ENCODE data around the gene DENND4C.

DNA sequence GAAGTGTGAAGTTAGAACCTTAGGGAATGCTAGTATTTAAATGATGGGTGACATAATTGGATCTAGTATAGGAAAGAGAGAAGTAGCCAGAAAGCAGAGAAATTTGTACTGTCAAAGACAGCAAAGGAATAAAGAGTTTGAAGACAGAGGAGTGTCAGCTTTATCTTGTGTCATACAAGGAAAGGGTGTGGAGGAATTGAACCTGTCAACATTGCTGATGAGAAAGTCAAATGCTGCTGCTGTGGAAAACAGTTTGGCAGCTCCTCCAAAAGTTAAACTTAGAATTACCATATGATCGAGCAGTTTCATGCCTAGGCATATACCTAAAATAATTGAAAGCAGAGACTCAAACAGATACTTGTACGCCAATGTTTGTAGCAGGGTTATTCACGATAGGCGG lies 63.7 kb downstream of the DENND4C start:
- TF ChIP-seq ZNF121 (tag by site-specific recombination; IDR thresholded peaks at IDR 0.05) (no peak), ZNF521 (tag by site-specific recombination; IDR thresholded peaks at IDR 0.05) (no peak), ZNF530 (tag by site-specific recombination; IDR thresholded peaks at IDR 0.05; ENCODE audit: low read depth) (no peak), ZFHX2 (tag by site-specific recombination; conservative IDR thresholded peaks at IDR 0.05) (no peak), ZNF302 (tag by site-specific recombination; IDR thresholded peaks at IDR 0.05; ENCODE audit: low read depth) (no peak), ZNF670 (tag by site-specific recombination; IDR thresholded peaks at IDR 0.05; ENCODE audit: low read depth) (no peak), ZNF202 (tag by site-specific recombination; IDR thresholded peaks at IDR 0.05; ENCODE audit: borderline replicate concordance) (no peak), GLIS2 (tag by site-specific recombination; IDR thresholded peaks at IDR 0.05) (no peak), ZFP3 (tag by site-specific recombination; IDR thresholded peaks at IDR 0.05; ENCODE audit: low read depth) (no peak)
- TF ChIP-seq, protein P1, sequence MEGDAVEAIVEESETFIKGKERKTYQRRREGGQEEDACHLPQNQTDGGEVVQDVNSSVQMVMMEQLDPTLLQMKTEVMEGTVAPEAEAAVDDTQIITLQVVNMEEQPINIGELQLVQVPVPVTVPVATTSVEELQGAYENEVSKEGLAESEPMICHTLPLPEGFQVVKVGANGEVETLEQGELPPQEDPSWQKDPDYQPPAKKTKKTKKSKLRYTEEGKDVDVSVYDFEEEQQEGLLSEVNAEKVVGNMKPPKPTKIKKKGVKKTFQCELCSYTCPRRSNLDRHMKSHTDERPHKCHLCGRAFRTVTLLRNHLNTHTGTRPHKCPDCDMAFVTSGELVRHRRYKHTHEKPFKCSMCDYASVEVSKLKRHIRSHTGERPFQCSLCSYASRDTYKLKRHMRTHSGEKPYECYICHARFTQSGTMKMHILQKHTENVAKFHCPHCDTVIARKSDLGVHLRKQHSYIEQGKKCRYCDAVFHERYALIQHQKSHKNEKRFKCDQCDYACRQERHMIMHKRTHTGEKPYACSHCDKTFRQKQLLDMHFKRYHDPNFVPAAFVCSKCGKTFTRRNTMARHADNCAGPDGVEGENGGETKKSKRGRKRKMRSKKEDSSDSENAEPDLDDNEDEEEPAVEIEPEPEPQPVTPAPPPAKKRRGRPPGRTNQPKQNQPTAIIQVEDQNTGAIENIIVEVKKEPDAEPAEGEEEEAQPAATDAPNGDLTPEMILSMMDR (tag by site-specific recombination; IDR thresholded peaks at IDR 0.05), result no peak
- TF ChIP-seq, protein P2, sequence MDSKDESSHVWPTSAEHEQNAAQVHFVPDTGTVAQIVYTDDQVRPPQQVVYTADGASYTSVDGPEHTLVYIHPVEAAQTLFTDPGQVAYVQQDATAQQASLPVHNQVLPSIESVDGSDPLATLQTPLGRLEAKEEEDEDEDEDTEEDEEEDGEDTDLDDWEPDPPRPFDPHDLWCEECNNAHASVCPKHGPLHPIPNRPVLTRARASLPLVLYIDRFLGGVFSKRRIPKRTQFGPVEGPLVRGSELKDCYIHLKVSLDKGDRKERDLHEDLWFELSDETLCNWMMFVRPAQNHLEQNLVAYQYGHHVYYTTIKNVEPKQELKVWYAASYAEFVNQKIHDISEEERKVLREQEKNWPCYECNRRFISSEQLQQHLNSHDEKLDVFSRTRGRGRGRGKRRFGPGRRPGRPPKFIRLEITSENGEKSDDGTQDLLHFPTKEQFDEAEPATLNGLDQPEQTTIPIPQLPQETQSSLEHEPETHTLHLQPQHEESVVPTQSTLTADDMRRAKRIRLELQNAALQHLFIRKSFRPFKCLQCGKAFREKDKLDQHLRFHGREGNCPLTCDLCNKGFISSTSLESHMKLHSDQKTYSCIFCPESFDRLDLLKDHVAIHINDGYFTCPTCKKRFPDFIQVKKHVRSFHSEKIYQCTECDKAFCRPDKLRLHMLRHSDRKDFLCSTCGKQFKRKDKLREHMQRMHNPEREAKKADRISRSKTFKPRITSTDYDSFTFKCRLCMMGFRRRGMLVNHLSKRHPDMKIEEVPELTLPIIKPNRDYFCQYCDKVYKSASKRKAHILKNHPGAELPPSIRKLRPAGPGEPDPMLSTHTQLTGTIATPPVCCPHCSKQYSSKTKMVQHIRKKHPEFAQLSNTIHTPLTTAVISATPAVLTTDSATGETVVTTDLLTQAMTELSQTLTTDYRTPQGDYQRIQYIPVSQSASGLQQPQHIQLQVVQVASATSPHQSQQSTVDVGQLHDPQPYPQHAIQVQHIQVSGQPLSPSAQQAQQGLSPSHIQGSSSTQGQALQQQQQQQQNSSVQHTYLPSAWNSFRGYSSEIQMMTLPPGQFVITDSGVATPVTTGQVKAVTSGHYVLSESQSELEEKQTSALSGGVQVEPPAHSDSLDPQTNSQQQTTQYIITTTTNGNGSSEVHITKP (tag by site-specific recombination; IDR thresholded peaks at IDR 0.05), result no peak
- TF ChIP-seq, protein P3, sequence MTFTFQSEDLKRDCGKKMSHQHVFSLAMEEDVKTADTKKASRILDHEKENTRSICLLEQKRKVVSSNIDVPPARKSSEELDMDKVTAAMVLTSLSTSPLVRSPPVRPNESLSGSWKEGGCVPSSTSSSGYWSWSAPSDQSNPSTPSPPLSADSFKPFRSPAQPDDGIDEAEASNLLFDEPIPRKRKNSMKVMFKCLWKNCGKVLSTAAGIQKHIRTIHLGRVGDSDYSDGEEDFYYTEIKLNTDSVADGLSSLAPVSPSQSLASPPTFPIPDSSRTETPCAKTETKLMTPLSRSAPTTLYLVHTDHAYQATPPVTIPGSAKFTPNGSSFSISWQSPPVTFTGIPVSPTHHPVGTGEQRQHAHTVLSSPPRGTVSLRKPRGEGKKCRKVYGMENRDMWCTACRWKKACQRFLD (tag by site-specific recombination; IDR thresholded peaks at IDR 0.05), result no peak
